ENCODE data around the gene NUS1.

DNA sequence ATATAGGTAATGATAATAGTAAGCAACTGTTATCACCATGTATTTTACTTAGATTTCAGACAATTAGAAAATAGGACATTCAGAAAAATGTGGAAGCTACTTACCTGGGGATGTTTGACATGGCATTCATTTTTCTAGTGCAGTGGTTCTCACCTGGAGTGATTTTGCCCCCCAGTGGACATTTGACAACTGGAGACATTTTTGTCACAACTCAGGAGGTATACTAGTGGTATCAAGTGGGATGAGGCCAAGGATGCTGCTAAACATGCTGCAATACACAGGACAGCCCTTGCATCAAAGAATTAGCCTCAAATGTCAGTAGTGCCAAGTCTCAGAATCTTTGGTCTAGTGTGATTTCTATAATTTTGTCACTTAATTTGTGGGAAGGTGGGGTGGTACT is 36.1 kb downstream of the NUS1 start:
- no peak for TF ChIP-seq EZH2 (IDR thresholded peaks at IDR 0.05; ENCODE audit: low read depth, unreplicated experiment)
- TF ChIP-seq POLR2AphosphoS5 (IDR thresholded peaks at IDR 0.05; ENCODE audit: low read depth): no peak
- TF ChIP-seq NANOG (IDR thresholded peaks at IDR 0.05; ENCODE audit: borderline replicate concordance): no peak
- TF ChIP-seq, protein P1, sequence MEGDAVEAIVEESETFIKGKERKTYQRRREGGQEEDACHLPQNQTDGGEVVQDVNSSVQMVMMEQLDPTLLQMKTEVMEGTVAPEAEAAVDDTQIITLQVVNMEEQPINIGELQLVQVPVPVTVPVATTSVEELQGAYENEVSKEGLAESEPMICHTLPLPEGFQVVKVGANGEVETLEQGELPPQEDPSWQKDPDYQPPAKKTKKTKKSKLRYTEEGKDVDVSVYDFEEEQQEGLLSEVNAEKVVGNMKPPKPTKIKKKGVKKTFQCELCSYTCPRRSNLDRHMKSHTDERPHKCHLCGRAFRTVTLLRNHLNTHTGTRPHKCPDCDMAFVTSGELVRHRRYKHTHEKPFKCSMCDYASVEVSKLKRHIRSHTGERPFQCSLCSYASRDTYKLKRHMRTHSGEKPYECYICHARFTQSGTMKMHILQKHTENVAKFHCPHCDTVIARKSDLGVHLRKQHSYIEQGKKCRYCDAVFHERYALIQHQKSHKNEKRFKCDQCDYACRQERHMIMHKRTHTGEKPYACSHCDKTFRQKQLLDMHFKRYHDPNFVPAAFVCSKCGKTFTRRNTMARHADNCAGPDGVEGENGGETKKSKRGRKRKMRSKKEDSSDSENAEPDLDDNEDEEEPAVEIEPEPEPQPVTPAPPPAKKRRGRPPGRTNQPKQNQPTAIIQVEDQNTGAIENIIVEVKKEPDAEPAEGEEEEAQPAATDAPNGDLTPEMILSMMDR (conservative IDR thresholded peaks at IDR 0.05; ENCODE audit: low read depth in 2 of 2): peak; percentile 27 to 31; a peak in 3 of 4 replicates
- no peak for TF ChIP-seq CREB1 (CRISPR knock-in tag; IDR thresholded peaks at IDR 0.05; ENCODE audit: low read depth)
- no peak for TF ChIP-seq EZH2phosphoT487 (IDR thresholded peaks at IDR 0.05; ENCODE audit: unreplicated experiment)
- no peak for TF ChIP-seq STAT1 (IDR thresholded peaks at IDR 0.05; ENCODE audit: unreplicated experiment)
